ENCODE results near the gene RNF223.
"Not testable (repeated sequence)": the region's sequence is repeated elsewhere in the genome, so short reads cannot be mapped to it uniquely, and the experiment has no call there.

The RNF223 gene

GRCh38 chr1:1106510-1107221 lies 32.6 kb upstream of the RNF223 start:
- DNase-seq = no peak

GRCh38 chr1:1104152-1104551 lies 30.0 kb upstream of the RNF223 start:
- not testable (repeated sequence) for DNase-seq

DNA sequence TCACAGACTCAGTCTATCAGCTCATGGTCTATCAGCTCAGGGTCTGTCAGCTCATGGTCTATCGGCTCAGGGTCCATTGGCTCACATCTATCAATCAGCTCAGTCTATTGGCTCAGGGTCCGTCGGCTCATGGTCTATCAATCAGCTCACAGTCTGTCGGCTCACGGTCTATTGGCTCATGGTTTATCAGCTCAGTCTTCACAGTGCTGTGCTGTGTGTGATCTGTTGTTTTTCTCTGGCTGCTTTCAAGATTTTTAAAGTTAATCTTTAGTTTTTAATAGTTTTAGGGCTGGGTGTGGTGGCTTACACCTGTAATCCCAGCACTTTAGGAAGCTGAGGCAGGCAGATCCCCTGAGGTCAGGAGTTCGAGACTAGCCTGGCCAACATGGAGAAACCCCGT lies 27.4 kb upstream of the RNF223 start:
- DNase-seq = no peak

- DNase-seq = no peak
Measured at GRCh38 chr1:1100296-1100695, 26.2 kb upstream of the RNF223 start.

- DNase-seq = no peak
Measured at GRCh38 chr1:1099506-1100183, 25.5 kb upstream of the RNF223 start.

DNA sequence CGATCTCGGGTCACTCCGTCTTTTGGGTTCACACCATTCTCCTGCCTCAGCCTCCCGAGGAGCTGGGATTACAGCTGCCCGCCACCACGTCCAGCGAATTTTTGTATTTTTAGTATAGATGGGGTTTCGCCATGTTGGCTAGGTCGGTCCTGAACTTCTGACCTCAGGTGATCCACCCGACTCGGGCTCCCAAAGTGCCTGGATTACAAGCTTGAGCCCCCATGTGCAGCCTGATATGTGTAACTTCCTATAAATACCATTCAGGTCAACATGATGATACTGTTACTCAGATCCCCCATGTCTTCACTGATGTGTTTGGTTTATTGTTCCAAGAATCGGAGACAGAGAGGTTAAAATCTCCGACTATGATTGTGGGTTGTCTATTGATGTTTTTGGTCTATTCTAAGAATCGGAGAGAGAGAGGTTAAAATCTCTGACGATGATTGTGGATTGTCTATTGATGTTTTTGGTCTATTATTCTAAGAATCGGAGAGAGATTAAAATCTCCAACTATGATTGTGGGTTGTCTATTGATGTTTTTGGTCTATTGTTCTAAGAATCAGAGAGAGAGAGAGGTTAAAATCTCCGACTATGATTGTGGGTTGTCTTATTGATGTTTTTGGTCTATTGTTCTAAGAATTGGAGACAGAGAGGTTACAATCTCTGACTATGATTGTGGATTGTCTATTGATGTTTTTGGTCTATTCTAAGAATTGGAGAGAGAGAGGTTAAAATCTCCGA lies 24.7 kb upstream of the RNF223 start:
- no peak for DNase-seq

GRCh38 chr1:1096136-1096535 lies 22.0 kb upstream of the RNF223 start:
- not testable (repeated sequence) for DNase-seq

DNA sequence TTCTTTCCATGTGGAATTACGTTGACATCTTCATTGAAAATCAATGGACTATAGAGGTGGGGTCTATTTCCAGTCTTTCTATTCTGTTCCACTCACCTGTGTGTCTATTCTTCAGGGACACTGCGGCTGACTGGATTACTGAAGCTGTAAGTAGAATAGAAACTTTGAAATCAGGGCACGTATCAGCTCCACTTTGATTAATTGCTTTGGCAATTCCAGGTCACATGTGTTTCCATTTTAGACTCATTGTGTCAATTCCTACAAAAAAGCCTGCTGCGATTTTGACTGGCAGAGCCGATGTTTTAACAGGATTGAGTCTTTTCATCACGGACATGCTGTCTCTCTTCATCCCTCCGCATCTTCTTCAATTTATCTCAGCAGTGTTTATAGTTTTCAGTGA lies 20.9 kb upstream of the RNF223 start:
- DNase-seq = no peak

GRCh38 chr1:1093610-1093943 lies 19.5 kb upstream of the RNF223 start:
- DNase-seq = no peak

DNA sequence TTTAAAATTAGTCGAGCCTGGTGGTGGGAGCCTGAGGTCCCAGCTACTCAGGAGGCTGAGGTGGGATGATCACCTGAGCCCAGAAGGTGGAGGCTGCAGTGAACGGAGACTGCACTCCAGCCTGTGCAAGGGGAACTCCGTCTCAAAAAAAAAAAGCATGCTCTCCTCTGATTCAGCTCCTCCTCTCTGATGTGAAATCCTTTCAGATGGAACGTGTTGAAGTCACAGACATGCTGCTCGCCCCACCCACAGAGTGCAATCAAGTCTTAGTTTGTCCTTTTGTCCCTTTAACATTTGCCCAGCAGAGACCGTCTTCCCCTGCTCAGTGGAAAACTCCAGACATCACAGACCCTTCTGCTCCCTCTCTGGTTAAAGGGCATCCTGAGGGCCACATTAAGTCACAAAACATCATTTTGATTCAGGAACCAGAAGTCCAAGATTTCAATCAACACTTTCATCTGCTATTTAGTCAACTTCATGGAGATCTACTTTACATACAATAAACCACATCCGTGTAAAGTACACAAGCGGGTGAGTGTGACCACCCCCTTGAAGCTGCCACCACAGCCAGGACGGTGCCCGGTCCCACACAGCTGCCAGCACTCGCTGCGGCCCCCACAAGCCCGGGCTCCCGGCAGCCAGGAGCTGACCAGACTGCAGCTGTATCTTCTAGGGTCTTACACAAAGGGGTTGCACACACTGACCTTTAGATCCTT lies 18.9 kb upstream of the RNF223 start:
- no peak for DNase-seq

GRCh38 chr1:1092149-1092855 lies 18.2 kb upstream of the RNF223 start:
- no peak for DNase-seq

DNA sequence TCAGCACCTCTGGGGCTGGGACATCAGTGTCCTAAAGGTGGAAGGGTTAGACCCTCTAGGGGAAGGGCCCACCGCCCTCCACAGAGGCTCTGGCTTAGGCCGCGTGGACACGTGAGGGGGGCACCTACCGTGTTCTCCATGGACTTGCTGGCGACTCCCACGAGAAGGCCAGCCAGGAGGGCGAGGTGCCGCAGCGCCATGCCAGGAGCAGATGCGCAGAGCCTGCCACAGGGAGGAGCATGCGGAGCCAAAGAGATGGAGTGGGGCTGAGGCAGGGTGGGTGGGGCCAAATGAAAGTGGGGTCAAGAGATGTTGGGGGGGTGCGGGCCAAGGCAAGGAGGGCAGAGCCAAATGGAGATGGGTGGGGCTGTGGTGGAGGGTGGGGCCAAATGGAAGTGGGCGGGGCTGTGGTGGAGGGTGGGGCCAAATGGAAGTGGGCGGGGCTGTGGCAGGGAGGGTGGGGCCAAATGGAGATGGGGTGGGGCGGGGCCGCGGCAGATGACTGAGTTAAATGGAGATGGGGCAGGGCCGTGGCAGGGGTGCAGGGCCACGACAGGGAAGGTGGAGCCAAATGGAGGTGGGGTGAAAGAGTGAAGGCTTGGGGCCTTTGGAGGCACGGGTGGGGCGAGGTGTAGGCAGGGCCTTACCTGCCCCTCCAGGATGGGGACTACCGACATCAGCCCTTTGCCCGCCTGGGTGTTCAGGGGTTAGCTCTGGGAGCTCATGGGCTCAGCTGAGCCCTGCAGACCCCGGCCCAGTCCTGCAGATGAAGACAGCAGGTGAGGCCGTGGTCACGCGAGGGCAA lies 17.4 kb upstream of the RNF223 start:
- DNase-seq = no peak

GRCh38 chr1:1090424-1091343 lies 16.6 kb upstream of the RNF223 start:
- no peak for DNase-seq

GRCh38 chr1:1089731-1090423 lies 15.8 kb upstream of the RNF223 start:
- no peak for DNase-seq

DNA sequence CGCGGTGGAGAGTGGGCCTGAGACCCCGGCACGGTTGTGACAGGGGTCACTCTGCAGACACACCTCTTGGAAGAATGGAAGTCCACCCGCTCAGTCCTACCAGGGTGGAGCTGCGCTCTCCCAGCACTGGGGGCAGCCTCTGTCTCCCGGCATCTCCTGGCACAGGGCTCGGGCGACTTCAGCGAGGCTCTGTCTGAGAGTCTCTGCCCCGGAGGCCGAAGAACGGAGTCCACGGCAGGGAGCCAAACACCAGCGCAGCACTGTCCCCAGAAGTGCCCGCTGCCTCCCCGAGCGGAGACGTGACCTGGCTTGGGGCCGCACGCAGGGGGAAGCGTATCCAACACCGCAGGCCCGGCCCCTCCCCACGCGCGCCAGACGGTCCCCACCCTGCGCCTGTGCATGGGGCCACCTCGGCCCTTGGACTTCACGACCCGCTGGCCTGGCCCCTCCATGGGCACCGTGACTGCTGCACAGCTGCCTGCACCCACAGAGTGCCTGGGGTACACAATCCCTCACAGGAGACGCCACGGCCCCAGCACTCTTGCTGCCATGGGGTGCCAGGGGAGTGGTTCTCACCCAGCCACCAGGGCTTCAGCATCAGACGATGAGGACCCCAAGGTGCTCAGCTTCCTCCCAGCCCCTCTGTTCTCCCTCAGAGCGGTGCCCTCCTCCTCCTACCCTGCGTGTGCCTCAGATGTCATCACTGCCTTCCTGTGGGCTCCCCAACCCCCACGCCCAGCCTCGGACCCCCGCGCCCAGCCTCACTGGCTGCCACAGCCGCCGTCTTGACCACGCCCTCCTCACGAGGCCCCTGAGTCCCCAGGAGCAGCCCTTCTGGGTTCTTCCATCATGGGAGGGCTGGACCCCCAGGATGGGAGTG lies 14.9 kb upstream of the RNF223 start:
- DNase-seq = no peak

DNA sequence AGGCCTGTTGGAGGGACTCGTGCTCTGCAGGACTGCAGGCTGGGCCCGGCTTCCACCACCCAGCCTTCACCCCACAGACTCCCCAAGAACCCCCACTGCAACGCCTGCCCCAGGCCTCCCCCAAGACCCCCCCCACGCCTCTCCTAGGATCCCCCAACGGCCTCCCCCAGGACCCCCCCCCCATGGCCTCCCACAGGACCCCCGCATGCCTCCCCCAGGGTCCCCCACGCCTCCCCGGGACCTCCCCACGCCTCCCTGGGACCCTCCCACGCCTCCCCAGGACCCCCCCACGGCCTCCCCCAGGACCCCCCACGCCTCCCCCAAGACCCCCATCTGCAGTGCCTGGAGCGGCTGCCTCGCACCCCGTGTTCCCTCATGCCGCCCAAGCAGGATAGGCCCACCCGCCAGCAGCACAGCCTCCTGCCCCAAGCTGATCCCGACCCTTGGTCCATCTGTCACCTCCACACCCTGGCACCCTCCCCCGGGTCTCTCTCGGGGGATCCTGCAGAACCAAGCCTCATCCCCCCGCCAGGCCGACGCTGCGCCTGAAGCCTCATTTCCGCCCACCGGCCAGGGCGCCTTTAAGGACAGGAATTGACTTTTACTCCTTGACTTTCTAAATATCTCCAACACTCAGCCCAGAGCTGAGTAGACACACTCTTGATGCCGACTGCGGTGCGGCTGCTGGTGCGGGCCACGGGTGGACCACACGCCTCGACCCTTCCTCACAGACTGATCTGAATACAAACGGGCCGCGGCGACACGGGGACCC lies 14.1 kb upstream of the RNF223 start:
- DNase-seq = no peak

GRCh38 chr1:1087351-1088028 lies 13.4 kb upstream of the RNF223 start:
- DNase-seq = no peak

GRCh38 chr1:1086911-1087341 lies 12.8 kb upstream of the RNF223 start:
- no peak for DNase-seq
